ENCODE measurements around the gene CEP95. TPM values are rescaled to one million over a fixed set of nuclear protein-coding genes. Genes with fewer than 3 reads are reported as not detected.

Gene CEP95
- total RNA-seq, 1 donor from 2014 or later, result 40.3 TPM

GRCh38 chr17:64504769-64505339, 1.9 kb upstream of the CEP95 start:
- TF ChIP-seq, protein P1, sequence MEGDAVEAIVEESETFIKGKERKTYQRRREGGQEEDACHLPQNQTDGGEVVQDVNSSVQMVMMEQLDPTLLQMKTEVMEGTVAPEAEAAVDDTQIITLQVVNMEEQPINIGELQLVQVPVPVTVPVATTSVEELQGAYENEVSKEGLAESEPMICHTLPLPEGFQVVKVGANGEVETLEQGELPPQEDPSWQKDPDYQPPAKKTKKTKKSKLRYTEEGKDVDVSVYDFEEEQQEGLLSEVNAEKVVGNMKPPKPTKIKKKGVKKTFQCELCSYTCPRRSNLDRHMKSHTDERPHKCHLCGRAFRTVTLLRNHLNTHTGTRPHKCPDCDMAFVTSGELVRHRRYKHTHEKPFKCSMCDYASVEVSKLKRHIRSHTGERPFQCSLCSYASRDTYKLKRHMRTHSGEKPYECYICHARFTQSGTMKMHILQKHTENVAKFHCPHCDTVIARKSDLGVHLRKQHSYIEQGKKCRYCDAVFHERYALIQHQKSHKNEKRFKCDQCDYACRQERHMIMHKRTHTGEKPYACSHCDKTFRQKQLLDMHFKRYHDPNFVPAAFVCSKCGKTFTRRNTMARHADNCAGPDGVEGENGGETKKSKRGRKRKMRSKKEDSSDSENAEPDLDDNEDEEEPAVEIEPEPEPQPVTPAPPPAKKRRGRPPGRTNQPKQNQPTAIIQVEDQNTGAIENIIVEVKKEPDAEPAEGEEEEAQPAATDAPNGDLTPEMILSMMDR (IDR thresholded peaks at IDR 0.05), result no peak
- intact Hi-C loops (cut with DNase I), result no loop called here
- Histone ChIP-seq H3K9me3 (no peaks in the 10 kb centered on the region), H3K27ac (peak overlapping the region; percentile 100), H3K27me3 (no peaks in the 10 kb centered on the region), H3K36me3 (peaks cover 63% of the 10 kb centered on the region), H3K4me3 (peak overlapping the region; percentile 81), H3K4me1 (peaks cover 59% of the 10 kb centered on the region)
- ATAC-seq (no peak), DNase-seq (no peak)

DNA sequence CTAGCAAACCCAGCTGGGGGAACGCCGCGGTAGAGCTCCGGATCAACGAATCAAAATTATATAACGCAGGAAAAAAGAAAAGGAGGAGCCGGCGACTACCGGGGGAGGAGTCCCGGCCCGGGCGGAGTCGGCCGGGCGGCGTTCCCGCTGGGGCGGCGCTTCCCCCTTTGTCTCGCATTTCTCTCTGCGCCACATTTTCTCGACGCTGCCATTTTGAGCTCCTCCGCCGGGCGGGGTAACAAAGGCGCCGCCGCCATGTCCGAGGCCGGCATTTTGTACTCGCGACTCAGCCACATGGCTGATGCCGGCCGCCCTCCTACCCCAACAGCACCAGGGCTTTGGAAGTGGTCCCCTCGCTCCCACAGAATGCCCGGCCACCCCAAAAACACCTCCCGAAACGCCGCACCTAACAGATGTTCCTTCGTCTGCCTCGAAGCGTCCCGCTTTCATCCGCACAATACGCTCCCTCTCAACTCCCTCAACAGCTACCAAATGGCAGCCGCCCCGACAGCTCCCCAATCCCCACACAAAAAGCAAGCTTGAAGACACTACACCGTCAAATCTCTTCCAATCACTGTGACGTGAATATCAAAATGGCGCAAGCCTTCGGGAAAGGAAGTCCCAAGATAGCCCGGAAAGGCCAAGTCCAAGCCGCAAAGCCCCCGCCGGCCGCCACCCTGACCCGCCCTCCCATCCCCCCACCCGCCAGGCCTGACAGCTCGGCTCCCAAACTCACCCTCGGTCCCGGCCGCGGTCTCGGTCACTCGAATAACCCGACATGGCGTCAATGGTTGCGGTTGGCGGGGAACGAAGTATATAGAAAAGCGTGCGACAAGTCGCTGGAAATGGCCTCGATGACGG, 1.2 kb upstream of the CEP95 start:
- TF ChIP-seq, protein P1 (IDR thresholded peaks at IDR 0.05), result no peak
- Histone ChIP-seq H3K4me3 (peak overlapping the region; percentile 81), H3K9me3 (no peaks in the 10 kb centered on the region), H3K27me3 (no peaks in the 10 kb centered on the region), H3K4me1 (peaks cover 52% of the 10 kb centered on the region), H3K27ac (peak overlapping the region; percentile 100), H3K36me3 (peaks cover 63% of the 10 kb centered on the region)
- DNase-seq (peak; percentile 93), ATAC-seq (peak; percentile 72)
- intact Hi-C loops (cut with DNase I), result no loop called here

DNA sequence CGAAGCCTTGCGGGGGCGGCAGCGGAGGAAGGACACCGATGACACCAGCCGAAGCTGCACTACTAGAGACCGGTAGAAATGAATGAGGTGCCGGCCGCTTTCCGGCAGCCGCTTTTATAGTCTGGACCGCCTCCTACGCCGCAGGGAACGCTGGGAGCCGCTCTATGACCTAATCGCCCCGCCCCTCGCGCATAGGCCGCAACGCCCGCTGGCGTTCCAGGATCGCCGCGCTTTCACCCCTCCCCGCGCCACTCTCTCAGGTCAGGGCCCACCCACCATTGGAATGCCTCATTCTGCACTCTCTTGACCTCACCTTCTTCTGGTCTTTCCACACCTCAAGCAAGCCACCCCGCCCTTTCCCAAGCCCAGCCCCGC, 589 bp upstream of the CEP95 start, which contains the start of gene DDX5:
Gene DDX5 (minus strand): TSS at position 89 of the 375 bp plus-strand sequence. CDS start 170 bp downstream, outside the sequence.
- peak; percentile 99 for DNase-seq
- Histone ChIP-seq H3K27me3 (no peaks in the 10 kb centered on the region), H3K27ac (peak within 1 kb of the TSS; percentile 100), H3K4me1 (peaks cover 47% of the 10 kb centered on the region), H3K9me3 (no peaks in the 10 kb centered on the region), H3K4me3 (peak within 1 kb of the TSS; percentile 81), H3K36me3 (peaks cover 63% of the 10 kb centered on the region)
- TF ChIP-seq, protein P1 (IDR thresholded peaks at IDR 0.05), result no peak
- intact Hi-C loops (cut with DNase I), result no loop called here
- peak; percentile 90 for ATAC-seq

DNA sequence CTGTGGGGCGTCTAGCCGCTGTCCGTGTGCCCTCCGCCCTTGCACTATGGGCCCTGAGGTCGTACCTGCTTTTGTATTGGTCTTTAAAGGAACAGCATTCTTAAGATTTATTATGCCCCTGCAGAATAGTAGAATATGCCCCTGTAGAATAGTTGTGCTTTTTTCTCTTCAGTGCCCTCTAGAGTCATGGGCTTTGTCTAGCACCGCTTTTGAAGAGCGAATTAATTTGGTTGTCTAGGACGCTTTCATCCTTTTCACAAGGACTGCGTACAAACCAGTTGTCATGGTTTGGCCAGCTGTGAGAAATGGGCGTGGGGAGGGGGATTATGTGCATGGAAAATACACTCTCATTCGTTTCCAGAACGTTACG, 621 bp downstream of the CEP95 start:
- Histone ChIP-seq H3K27me3 (no peaks in the 10 kb centered on the region), H3K36me3 (peaks cover 63% of the 10 kb centered on the region), H3K4me1 (peaks cover 36% of the 10 kb centered on the region), H3K9me3 (no peaks in the 10 kb centered on the region), H3K4me3 (peak overlapping the region; percentile 81), H3K27ac (peak overlapping the region; percentile 100)
- intact Hi-C loops (cut with DNase I), result no loop called here
- TF ChIP-seq, protein P1 (IDR thresholded peaks at IDR 0.05), result peak; percentile 50
- DNase-seq (no peak), ATAC-seq (peak; percentile 3)

GRCh38 chr17:64508683-64509082, 1.9 kb downstream of the CEP95 start:
- Histone ChIP-seq H3K9me3 (no peaks in the 10 kb centered on the region), H3K27me3 (no peaks in the 10 kb centered on the region), H3K4me3 (no peak overlapping the region), H3K36me3 (peaks cover 63% of the 10 kb centered on the region), H3K27ac (no peak overlapping the region), H3K4me1 (peaks cover 23% of the 10 kb centered on the region)
- no peak for DNase-seq
- ATAC-seq, result no peak
- intact Hi-C loops (cut with DNase I), result no loop called here
- TF ChIP-seq, protein P1 (IDR thresholded peaks at IDR 0.05), result no peak

Measured in upper lobe of right lung (tissue), 1 donor.